Measurements from ENCODE around the gene ZAR1L.

GRCh38 chr13:32284927-32285632 is 30.1 kb downstream of the ZAR1L start:
- TF ChIP-seq CTCF (IDR thresholded peaks at IDR 0.05; ENCODE audit: low read depth, low read length, poor library complexity, severe bottlenecking) (no peak), EZH2phosphoT487 (IDR thresholded peaks at IDR 0.05; ENCODE audit: borderline replicate concordance, low read length) (no peak)
